ENCODE data around the gene PRDM7. TPM values are rescaled to one million over a fixed set of nuclear protein-coding genes. Genes with fewer than 3 reads are reported as not detected.

Gene PRDM7
- total RNA-seq, 1 experiment from 2014 or later, result not detected

GRCh38 chr16:90077757-90078578, 837 bp upstream of the PRDM7 start (continued):
- TF ChIP-seq, protein P1, sequence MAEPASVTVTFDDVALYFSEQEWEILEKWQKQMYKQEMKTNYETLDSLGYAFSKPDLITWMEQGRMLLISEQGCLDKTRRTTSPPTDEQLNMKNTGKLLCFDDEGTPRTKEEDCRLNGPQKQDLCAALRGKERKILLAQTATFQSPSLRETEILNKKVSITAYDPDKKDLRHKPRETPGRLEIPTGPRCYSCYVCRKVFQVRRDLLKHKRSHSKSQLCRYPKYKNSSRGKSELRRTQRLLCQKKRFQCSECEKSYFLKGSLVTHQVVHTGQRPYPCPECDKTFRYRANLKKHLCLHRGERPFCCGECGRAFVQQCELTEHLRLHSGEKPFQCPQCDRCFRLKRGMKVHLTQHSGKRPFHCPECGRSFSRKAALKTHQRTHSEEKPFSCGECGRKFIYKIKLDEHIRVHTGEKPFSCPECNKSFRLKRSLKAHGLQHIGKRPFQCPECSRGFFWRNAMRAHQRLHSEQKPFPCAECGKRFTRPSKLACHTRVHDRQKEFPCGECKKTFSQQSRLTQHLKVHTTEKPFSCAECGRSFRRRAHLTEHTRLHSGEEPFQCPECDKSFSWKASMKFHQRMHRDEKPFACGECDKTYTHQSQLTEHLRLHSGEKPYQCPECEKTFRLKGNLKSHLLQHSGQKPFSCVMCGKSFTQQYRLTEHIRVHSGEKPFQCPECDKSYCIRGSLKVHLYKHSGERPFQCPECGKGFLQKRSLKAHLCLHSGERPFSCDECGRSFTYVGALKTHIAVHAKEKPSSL (CRISPR knock-in tag; conservative IDR thresholded peaks at IDR 0.05), result no peak
- peak; percentile 48; the same call in 1 of the 2 replicates for TF ChIP-seq FOXP1 (CRISPR knock-in tag; IDR thresholded peaks at IDR 0.05; ENCODE audit: borderline replicate concordance)

GRCh38 chr16:90072442-90073105, 4.6 kb downstream of the PRDM7 start:
- CTCF ChIA-PET, result interaction anchor here (1.3 kb wide), 1 partner anchor 10 kb away, joined by 4 read pairs; no protein-coding TSS in a partner anchor
- H3K27me3 Mint-ChIP-seq (ENCODE audit: low read depth), result peaks cover 79% of the 10 kb centered on the region

More at GRCh38 chr16:90072442-90073105, 4.6 kb downstream of the PRDM7 start:
- H3K36me3 Mint-ChIP-seq, result no peaks in the 10 kb centered on the region
- DNase-seq (ENCODE audit: low spot score) (no peak), ATAC-seq (no peak)
- POLR2A ChIA-PET, result no interaction called here
- peaks cover 10% of the 10 kb centered on the region for H3K9me3 Mint-ChIP-seq
- TF ChIP-seq GTF2I (CRISPR knock-in tag; conservative IDR thresholded peaks at IDR 0.05) (no peak), ESRRA (CRISPR knock-in tag; IDR thresholded peaks at IDR 0.05; ENCODE audit: borderline replicate concordance) (no peak), TP53 (CRISPR knock-in tag; IDR thresholded peaks at IDR 0.05) (no peak), HMGXB4 (CRISPR knock-in tag; IDR thresholded peaks at IDR 0.05) (no peak), E2F4 (CRISPR knock-in tag; IDR thresholded peaks at IDR 0.05; ENCODE audit: borderline replicate concordance, low read depth) (no peak), RORB (CRISPR knock-in tag; IDR thresholded peaks at IDR 0.05) (no peak), TEAD4 (CRISPR knock-in tag; IDR thresholded peaks at IDR 0.05) (no peak), NFE2L1 (CRISPR knock-in tag; IDR thresholded peaks at IDR 0.05) (no peak), ATF2 (CRISPR knock-in tag; IDR thresholded peaks at IDR 0.05; ENCODE audit: borderline replicate concordance, low read depth) (no peak), CTCF (IDR thresholded peaks at IDR 0.05) (no peak), ZNF281 (CRISPR knock-in tag; IDR thresholded peaks at IDR 0.05) (no peak)
- no peak overlapping the region for H3K4me3 Mint-ChIP-seq
- H3K27ac Mint-ChIP-seq, result no peak overlapping the region
- peaks cover 8% of the 10 kb centered on the region for H3K4me1 Mint-ChIP-seq

Measured in WTC11 (cell line).